ENCODE data around the gene CAPN9. TPM values are rescaled to one million over a fixed set of nuclear protein-coding genes. Genes with fewer than 3 reads are reported as not detected.

CAPN9 gene, protein sequence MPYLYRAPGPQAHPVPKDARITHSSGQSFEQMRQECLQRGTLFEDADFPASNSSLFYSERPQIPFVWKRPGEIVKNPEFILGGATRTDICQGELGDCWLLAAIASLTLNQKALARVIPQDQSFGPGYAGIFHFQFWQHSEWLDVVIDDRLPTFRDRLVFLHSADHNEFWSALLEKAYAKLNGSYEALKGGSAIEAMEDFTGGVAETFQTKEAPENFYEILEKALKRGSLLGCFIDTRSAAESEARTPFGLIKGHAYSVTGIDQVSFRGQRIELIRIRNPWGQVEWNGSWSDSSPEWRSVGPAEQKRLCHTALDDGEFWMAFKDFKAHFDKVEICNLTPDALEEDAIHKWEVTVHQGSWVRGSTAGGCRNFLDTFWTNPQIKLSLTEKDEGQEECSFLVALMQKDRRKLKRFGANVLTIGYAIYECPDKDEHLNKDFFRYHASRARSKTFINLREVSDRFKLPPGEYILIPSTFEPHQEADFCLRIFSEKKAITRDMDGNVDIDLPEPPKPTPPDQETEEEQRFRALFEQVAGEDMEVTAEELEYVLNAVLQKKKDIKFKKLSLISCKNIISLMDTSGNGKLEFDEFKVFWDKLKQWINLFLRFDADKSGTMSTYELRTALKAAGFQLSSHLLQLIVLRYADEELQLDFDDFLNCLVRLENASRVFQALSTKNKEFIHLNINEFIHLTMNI
- not detected in 2 replicates for total RNA-seq

DNA sequence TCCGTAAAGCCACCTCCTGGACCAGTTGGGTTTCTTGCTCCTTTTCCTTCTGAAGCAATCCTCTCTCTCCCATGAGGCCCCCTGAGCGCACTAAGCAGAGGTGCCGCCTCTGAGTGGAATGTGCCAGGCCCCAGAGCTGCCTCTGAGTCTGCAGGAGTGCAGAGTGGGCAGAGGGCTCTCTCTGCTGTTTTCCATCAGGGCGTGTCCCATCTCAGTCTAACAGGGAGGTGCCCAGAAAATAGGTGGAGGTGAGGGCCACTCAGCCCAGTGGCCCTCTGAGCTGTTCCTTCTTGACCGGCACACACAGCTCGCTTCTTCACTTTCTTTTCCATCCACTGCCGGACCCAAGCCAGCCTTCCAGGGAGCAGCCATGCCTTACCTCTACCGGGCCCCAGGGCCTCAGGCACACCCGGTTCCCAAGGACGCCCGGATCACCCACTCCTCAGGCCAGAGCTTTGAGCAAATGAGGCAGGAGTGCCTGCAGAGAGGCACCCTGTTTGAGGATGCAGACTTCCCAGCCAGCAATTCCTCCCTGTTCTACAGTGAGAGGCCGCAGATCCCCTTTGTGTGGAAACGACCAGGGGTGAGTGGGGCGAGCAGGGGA, at the start of gene CAPN9:
CAPN9 (plus strand) TSS at position 262 of the 604 bp plus-strand sequence; CDS start at position 371, 109 bp downstream.

DNA sequence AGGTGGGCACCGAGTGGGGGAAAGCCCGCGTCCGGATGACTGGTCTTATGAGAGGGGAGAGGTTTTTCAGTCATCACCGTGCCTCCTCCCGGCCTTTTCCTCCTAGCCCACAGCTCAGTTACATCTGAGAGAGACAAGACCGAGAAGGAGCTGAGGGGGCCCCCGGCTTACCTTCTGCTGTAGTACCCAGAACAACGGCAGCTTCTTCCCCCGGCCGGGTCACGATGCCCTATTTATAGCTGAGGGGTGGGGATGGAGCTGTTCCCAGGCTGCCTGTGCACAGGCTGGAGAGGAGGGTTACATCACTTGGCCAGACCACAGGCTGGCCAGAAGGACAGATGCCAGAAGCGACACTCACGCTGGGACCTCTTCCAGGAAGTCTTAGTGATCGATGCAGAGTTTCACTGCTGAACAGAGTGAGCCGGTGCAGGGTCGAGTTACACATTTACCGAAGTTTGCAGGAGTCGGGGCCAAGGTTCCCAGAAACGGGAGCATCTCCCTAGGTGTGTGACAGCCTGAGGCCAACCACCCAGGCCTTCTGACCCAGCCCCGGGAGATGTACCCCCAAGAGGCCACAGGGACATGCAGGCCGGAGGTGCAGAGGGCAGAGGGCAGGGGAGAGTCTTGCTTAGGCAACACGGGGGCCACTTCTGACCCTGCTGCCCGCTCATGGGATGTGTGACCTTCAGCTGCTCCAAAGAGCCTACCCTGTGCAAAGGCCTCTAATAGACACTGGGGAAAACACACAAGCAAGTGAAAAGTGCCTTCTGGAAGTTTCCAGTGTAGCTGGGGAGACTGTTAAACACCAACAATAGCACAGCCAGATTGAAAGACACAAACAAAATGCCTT, 33.0 kb upstream of the CAPN9 start, which contains the start of gene AGT:
AGT (minus strand) TSS at position 208 of the 850 bp plus-strand sequence. CDS start 3,299 bp downstream, outside the sequence.

Other genes starting within 250 kb of the CAPN9 start
- 19.6 and 21.2 TPM in 2 replicates for gene COG2, start 104.9 kb upstream of the CAPN9 start, total RNA-seq
- 0.09 TPM in 1 of 2 replicates, not detected in the other for gene AGT, start 33.3 kb upstream of the CAPN9 start, total RNA-seq
- gene C1orf198, start 121.1 kb downstream of the CAPN9 start, total RNA-seq, result 24.6 and 41.4 TPM in 2 replicates
- 20.8 and 30.6 TPM in 2 replicates for gene TTC13, start 231.5 kb downstream of the CAPN9 start, total RNA-seq
- gene ARV1, start 231.7 kb downstream of the CAPN9 start, total RNA-seq, result 11.3 and 15.7 TPM in 2 replicates